Vagina (tissue), 2 donors: ENCODE measurements around the gene GATAD2A. TPM values are rescaled to one million over a fixed set of nuclear protein-coding genes. Genes with fewer than 3 reads are reported as not detected.

ENCODE experiments used
- DNase-seq, 2 donors: peaks; one replicate each; pipeline ENCODE4 v3.0.0-alpha.2; 2017; ENCODE audit errors: extremely low spot score in 2 of 2
- H3K27ac ChIP-seq: fragments of 200-600 bp; sonication (generic); one replicate; pipeline ENCODE4 v1.5.1; 2019
- H3K27me3 ChIP-seq: fragments of 200-600 bp; sonication (generic); one replicate; pipeline ENCODE4 v1.5.1; 2019
- H3K36me3 ChIP-seq, 2 donors: fragments of 200-600 bp; sonication (generic); one replicate each; pipeline ENCODE4 v1.5.1; 2017 to 2019
- H3K4me1 ChIP-seq: fragments of 200-600 bp; sonication (generic); one replicate; pipeline ENCODE4 v1.5.1; 2019
- H3K4me3 ChIP-seq, 2 donors: fragments of 200-600 bp; sonication (generic); 1 replicate in 1 of 2; 2 replicates in 1 of 2; pipeline ENCODE4 v1.5.1; 2016 to 2019
- H3K9me3 ChIP-seq: fragments of 200-600 bp; sonication (generic); one replicate; pipeline ENCODE4 v1.5.1; 2019
- CTCF ChIP-seq, 3 experiments: fragments of 450-650 bp in 2 of 3; fragments of 200-600 bp in 1 of 3; sonication (generic) in 1 of 3; IDR thresholded peaks; one replicate each; pipeline ENCODE4 v1.5.1; 2017 to 2019; ENCODE audit warnings: antibody characterized with exemption in 3 of 3, mild to moderate bottlenecking in 2 of 3, moderate library complexity in 2 of 3
- POLR2A ChIP-seq, 2 donors: fragments of 450-650 bp; IDR thresholded peaks; one replicate each; pipeline ENCODE4 v1.6.1; 2017; ENCODE audit warnings: antibody characterized with exemption in 2 of 2, mild to moderate bottlenecking in 2 of 2, moderate library complexity in 2 of 2
- POLR2AphosphoS5 ChIP-seq, 2 donors: sonication (generic); formaldehyde crosslinking; IDR thresholded peaks; one replicate each; pipeline ENCODE4 v1.9.0; 2017; ENCODE audit warnings: antibody characterized with exemption in 2 of 2, mild to moderate bottlenecking in 2 of 2, low read depth in 1 of 2; ENCODE audit not compliant: insufficient read depth in 1 of 2
- intact Hi-C: fragments of 100-400 bp; cut with DNase I; formaldehyde crosslinking; loops from one replicate; pipeline ENCODE4 v1.15.1; 2023
- total RNA-seq: library from RNA; depleted of rRNA; stranded (reverse); fragments of >200 nt; gene quantifications from one replicate; pipeline ENCODE4 v1.2.3, GENCODE V29; 2016

Gene GATAD2A
- total RNA-seq, 1 donor from 2014 or later: 49.6 TPM

GRCh38 chr19:19530889-19531288 lies 125.4 kb downstream of the GATAD2A start:
- DNase-seq: no peak
- Histone ChIP-seq H3K4me1 (peaks cover 17% of the 10 kb centered on the region), H3K36me3 (peaks cover 0 to 19% of the 10 kb centered on the region in 2 donors), H3K9me3 (no peaks in the 10 kb centered on the region), H3K27me3 (no peaks in the 10 kb centered on the region), H3K27ac (no peak overlapping the region), H3K4me3 (no peak overlapping the region)
- intact Hi-C loops: loop anchor here (5.0 to 10.0 kb wide), 2 partner anchors 111 to 744 kb away; partner anchors contain the start of gene GMIP
- no peak for TF ChIP-seq POLR2A (IDR thresholded peaks at IDR 0.05)
- no peak for TF ChIP-seq CTCF (IDR thresholded peaks at IDR 0.05)
- no peak for TF ChIP-seq POLR2AphosphoS5 (IDR thresholded peaks at IDR 0.05; ENCODE audit: insufficient read depth in 1 of 2, low read depth in 1 of 2)

GRCh38 chr19:19531951-19532805 lies 126.7 kb downstream of the GATAD2A start:
- Histone ChIP-seq H3K27ac (no peak overlapping the region), H3K4me1 (peaks cover 17% of the 10 kb centered on the region), H3K9me3 (no peaks in the 10 kb centered on the region), H3K4me3 (no peak overlapping the region), H3K36me3 (peaks cover 0 to 9% of the 10 kb centered on the region in 2 donors), H3K27me3 (no peaks in the 10 kb centered on the region)
- TF ChIP-seq POLR2A (IDR thresholded peaks at IDR 0.05) (no peak), CTCF (IDR thresholded peaks at IDR 0.05) (peak; percentile 81 to 91 (median 85)), POLR2AphosphoS5 (IDR thresholded peaks at IDR 0.05; ENCODE audit: insufficient read depth in 1 of 2, low read depth in 1 of 2) (peak in 1 of 2 donors; percentile 15)
- DNase-seq: no peak
- intact Hi-C loops: loop anchor here (5.0 to 10.0 kb wide), 2 partner anchors 110 to 743 kb away; partner anchors contain the start of gene GMIP

- no peaks in the 10 kb centered on the region for H3K27me3 ChIP-seq
- H3K9me3 ChIP-seq: no peaks in the 10 kb centered on the region
- no peak overlapping the region for H3K27ac ChIP-seq
- intact Hi-C loops: loop anchor here (5.0 to 10.0 kb wide), 2 partner anchors 109 to 742 kb away; partner anchors contain the start of gene GMIP
- H3K36me3 ChIP-seq: no peaks in the 10 kb centered on the region
- no peak for DNase-seq
- H3K4me1 ChIP-seq: peaks cover 20% of the 10 kb centered on the region
- TF ChIP-seq CTCF (IDR thresholded peaks at IDR 0.05) (no peak), POLR2AphosphoS5 (IDR thresholded peaks at IDR 0.05; ENCODE audit: insufficient read depth in 1 of 2, low read depth in 1 of 2) (no peak), POLR2A (IDR thresholded peaks at IDR 0.05) (no peak)
- H3K4me3 ChIP-seq: no peak overlapping the region
These were observed 127.6 kb downstream of the GATAD2A start for GRCh38 chr19:19532806-19533701.

- intact Hi-C loops: loop anchor here (5.0 to 10.0 kb wide), 2 partner anchors 108 to 741 kb away; partner anchors contain the start of gene GMIP
- Histone ChIP-seq H3K27me3 (no peaks in the 10 kb centered on the region), H3K4me1 (peaks cover 24% of the 10 kb centered on the region), H3K36me3 (no peaks in the 10 kb centered on the region), H3K27ac (no peak overlapping the region), H3K4me3 (no peak overlapping the region), H3K9me3 (no peaks in the 10 kb centered on the region)
- no peak for DNase-seq
- TF ChIP-seq POLR2AphosphoS5 (IDR thresholded peaks at IDR 0.05; ENCODE audit: insufficient read depth in 1 of 2, low read depth in 1 of 2) (no peak), CTCF (IDR thresholded peaks at IDR 0.05) (no peak), POLR2A (IDR thresholded peaks at IDR 0.05) (no peak)
These were observed 128.4 kb downstream of the GATAD2A start for GRCh38 chr19:19533841-19534240.
